ENCODE results near the gene TCF20.

DNA sequence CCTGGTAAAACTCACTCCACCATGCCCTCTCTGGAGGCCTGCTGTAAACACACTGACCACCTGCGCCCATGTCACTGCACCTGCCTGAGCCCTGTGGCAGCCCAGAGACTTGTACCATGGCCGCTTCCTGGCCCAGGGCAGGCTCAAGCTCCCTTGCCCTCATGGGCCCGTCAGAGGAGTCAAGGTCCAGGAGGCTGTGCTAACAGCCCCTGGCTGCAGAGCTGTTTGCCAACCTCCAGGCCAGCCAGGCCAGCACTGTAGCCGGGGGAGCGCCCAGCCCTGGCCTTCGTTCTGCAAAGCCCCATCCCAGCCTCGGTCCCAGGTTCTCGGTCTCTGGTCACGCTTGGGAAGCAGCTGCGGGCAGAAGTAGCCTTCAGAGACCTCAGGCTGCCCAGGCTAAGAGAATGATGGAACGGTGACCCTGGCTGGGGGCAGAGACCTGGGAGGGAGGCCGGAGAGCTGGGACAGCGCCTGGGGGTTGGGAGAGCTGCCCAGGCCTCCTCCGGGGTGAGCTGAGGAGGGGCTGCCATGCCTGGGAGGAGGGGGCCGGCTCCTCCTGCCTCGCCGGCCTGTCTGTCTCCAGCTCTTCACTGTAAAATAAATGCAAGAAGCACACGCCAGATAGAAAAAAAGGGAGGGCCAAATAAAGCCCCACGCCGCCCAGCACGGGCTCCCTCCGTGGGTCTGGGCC lies 11.9 kb upstream of the TCF20 start:
- TF ChIP-seq, protein P1, sequence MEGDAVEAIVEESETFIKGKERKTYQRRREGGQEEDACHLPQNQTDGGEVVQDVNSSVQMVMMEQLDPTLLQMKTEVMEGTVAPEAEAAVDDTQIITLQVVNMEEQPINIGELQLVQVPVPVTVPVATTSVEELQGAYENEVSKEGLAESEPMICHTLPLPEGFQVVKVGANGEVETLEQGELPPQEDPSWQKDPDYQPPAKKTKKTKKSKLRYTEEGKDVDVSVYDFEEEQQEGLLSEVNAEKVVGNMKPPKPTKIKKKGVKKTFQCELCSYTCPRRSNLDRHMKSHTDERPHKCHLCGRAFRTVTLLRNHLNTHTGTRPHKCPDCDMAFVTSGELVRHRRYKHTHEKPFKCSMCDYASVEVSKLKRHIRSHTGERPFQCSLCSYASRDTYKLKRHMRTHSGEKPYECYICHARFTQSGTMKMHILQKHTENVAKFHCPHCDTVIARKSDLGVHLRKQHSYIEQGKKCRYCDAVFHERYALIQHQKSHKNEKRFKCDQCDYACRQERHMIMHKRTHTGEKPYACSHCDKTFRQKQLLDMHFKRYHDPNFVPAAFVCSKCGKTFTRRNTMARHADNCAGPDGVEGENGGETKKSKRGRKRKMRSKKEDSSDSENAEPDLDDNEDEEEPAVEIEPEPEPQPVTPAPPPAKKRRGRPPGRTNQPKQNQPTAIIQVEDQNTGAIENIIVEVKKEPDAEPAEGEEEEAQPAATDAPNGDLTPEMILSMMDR (IDR thresholded peaks at IDR 0.05): no peak
- TF ChIP-seq EZH2 (IDR thresholded peaks at IDR 0.05): no peak

Measured in neural progenitor cell (in vitro differentiated cells).